ENCODE data around the gene BRD9.

- TF ChIP-seq CTCF (conservative IDR thresholded peaks at IDR 0.05 in 1 of 2, IDR thresholded peaks at IDR 0.05 in 1 of 2; ENCODE audit: low read depth in 1 of 2, low read length in 2 of 2), result no peak
- TF ChIP-seq EZH2 (IDR thresholded peaks at IDR 0.05; ENCODE audit: low read length, missing control alignments), result no peak
These were observed 32.0 kb downstream of the BRD9 start for GRCh38 chr5:860506-861150.

Measured in fibroblast of lung (primary cell).